HG03565 (cell line): ENCODE results near the gene SPSB4.

Experiments used
- ATAC-seq: cut with Tn5 transposase; IDR thresholded peaks from one replicate; pipeline ENCODE4 v1.9.1; 2021; ENCODE audit warnings: mild to moderate bottlenecking, moderate library complexity; ENCODE audit not compliant: unreplicated experiment

The SPSB4 gene

DNA sequence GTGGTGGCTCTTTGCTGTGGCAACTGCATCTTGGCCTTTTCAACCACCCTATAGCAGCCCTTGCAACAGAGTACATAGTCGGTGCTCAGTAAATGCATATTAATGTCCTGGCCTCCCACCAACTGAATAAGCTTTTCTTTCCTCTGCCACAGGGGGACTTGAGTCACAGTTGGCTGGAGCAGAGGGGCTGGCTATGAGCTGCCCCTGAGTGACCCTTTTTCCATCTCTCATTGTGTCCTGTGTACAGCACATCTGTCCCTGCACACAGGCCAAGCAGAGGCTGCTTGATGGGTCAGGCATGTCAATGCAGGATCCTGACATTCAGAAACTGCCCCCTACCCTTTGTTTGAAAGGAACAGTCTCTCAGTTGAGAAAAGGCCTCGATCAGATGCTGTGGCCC is 22.4 kb downstream of the SPSB4 start:
- no peak for ATAC-seq

DNA sequence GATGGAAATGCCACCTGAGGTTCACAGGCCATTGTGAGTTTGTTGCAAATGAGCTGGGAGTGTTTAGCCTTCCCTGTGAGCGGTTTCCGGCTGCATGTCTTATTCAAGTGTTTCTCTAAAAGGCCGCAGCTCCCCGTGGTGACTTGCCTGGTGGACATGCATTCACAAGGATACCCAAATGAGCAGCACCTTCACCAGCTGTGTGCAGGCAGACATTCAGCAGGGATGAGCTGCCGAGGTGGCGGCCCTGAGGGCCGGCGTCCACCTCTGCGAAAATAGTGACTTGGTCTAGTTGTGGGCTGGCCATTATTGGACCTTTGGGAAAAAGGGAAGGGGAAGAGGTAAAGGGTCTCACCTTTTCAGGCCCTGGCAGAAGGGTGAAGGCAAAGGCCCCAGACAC is 23.4 kb downstream of the SPSB4 start:
- ATAC-seq = no peak

DNA sequence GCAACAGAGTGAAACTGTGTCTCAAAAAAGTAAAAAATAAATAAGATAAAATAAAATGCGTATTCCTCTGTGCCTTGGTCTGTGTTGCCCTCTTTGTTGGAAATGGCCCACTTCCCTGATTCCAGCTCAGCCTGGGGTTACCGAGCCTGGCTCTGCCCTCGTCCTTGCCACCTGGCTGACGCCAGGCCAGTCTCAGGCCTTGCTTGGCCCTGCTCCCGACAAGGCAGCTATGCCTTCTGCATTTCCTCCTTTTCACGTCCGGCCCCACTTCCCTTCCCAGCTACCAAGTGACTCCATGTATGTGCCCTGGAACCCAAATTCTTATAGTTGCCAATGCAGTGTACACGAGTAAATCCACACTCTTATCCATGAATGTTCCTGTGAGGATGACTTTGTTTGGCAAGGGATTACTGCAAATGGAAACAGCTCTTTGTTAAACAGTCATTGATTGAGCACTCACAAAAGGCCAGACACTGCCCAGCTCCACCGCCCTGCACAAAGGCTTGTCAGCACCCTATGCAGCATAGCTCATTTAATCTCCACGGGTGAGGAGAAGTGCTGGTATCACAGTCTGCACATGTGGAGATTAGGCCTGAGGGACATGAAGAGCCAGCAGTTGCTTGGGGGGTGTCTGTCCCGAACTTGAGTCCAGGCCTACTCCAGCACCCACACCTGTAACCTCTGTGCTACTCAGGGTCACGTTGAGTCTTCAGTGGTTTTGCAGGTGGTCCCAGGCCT is 25.1 kb downstream of the SPSB4 start:
- no peak for ATAC-seq

DNA sequence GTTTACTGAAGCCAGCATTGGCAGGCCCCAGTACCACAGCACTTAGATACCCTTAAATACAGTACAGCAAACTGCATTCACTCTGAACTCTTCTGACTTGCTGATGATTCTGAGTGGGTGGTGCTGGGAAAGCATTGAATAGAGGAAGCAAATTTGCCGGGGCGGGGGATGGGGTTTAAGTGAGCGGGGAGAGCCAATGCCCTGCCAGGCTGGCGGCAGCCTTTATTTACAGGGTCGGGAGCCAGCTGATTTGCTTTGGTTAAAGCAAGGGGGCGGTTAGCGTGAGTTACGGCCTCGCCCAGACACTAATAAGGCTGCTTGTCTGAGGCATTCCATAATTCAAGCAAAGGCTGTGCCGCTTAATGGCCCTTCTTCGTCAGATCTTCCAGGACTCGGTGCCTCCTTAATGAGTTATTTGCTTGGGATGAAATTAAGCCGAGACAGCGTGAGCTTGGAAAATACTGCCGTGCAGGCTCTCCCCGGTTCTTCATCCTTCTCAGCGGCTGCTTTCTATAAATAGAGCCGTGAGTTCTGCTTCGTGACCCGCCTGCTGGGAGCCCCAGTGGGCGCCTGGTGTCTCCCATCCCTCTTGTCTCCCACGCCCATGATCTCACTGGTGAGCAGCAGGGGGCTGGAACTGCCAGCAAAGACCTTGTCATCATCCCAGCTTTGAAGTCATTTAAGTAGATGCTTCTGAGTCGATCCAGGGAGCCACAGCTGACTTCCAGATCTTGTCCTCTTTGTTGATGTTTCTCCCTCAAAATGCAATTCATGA is 25.8 kb downstream of the SPSB4 start:
- no peak for ATAC-seq

DNA sequence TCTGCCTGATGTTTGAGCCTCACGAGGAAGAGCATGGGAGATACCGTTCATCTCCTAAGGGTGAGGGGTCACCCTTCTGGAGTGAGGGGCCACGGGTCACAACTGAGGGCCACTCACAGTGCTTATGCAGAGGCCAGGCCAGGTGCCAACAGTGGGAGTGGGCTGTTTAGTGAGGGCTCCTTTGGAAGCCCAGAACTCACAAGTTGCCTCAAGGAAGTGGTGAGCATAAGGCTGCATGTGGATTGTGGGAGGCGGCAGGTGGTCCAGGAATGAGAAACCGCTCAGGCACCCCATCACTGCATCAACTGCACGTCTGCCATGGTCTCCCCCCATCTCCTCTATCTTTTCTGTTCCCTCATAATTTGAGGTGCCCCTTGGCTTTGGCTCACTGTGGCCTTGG is 26.5 kb downstream of the SPSB4 start:
- ATAC-seq = no peak

DNA sequence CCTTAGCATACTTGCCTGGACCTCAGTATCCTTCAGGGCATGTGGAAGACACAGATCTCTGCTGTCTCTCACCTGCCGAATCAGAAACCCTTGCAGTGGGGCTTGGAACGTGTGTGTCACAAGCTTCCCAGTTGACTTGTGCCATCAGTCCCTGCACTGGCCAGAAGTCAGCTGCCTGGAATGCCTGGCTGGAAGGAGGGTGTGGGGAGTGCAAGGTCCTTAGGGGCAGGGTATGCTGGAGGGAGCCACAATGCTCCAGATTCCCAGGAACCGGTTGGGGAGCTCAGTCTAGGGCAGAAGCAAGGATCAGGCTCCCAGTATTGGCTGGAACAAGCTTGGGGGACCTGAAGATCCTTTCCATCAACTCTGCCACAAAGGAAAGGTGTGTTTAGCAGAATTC is 27.1 kb downstream of the SPSB4 start:
- no peak for ATAC-seq

DNA sequence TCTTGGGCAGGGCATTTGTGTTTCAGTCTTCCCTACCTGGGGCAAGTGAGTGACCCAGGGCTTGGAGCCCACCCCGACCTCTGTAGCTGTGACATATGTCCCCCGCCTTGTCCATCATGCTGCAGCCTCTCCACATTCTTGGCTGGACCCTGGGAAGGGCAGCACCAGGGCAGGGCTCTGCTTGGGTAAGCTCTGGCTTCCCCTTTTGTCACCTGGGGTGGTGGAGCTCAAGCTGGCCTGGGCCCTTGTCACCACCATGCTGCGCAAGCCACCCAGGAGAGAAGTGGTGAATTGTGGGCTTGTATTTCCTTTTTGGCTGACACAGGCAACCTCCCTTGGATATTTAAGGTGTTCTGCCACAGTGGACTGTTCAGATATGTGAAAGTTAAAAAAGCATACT is 29.3 kb downstream of the SPSB4 start:
- ATAC-seq = no peak

DNA sequence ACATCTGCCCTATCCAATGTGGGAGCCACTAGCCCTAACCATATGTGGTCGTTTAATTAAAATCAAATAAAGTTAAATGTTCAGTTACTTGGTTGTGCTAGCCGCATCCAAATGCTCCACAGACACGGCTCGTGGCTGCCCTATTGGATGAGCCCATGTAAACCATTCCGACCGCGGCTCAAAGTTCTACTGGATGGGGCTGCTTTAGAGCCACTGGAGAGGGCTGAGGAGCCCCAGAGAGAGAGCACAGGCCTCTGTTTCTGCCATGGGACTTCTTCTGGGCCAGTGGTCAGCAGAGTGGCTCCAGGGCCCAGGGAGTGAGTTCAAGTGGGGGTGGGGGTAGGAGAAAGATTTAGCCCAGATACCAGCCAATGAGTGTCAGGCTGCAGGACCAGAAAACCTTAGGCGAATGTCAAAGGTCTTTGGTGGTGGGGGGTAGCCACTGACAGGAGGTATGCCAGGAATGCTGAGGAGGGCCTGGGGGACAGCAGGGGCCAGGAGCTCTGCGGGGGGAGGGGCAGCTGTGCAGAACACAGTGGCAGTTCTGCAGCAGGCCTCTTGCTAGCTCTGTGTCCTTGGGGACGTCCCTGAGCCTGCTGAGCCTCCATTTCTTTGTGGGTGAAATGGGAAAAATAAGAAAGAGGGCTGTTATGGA is 30.1 kb downstream of the SPSB4 start:
- no peak for ATAC-seq

DNA sequence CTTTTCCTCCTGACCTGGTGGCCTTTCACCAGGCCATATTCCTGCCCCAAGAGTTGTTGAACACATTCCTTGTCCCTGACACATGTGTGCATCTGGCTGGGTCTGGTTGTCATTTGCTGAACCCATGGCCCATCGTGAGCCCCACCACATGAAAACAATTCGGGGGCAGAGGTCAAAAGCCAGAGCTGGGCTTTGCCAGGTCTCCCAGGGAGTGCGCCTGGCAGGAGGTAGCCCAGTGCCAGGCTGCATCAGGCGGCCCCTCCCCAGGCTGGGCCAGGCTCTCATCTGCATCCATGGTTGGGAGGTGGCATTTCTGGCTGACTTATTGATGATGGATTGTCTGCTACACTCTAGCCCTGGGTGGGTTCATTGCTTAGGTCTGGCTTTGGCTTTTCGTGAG is 30.9 kb downstream of the SPSB4 start:
- no peak for ATAC-seq

DNA sequence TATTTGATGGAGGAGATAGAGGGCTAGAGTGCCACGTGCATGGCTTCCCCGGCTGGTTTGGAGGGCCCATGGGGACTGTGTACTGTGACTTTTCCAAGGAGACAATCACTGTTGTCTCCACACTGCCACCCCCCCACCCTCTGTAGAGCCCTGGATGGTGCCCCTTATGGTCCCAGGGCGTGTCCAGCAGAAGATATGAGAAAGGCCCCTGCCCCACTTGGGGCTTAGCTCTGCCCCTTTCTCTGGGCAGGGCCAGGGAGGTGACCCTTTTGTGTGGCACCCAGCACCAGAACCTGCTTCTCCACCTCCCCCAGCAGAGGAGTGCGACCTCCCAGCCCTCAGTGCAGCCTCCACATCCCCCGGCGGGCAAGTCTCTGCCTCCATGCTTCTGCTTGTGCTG is 32.1 kb downstream of the SPSB4 start:
- no peak for ATAC-seq

DNA sequence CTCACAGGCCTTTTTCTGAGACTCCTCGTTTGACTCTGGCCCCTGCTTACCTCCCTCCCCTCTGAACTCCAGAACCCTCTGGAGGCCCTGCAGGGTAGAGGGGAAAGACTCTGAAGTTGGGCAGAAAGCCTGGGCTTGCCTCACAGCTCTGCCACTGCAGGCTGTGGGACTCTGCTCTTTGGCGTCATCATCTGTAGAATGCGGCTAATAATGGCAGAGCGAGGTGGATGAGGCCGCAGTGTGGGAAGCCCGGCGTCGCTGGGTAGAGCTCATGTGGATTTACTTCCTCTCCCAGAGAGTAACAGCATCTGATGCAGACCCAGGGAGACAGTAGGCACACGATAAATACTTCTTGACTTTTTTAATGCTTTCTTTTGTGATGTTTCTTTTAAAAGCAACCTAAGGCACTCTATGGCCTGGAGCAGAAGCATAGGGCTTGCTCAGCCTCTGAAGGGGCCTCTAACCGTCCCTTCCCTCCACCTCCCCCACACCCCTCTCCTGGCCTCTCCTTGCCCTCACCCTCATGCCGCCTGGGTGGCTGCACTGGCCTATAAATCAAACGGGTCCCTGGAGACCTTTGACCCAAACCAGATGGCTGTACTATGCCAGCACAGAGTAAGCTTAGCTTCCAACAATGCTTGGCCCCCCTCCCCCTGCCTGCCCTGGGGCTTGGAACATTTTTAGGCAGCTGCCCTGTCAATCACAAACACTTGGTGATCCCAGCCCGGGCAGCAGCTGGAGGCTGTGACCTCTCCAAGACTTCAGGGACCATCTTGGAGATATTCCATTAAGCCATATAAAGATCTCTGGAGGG is 32.9 kb downstream of the SPSB4 start:
- no peak for ATAC-seq

DNA sequence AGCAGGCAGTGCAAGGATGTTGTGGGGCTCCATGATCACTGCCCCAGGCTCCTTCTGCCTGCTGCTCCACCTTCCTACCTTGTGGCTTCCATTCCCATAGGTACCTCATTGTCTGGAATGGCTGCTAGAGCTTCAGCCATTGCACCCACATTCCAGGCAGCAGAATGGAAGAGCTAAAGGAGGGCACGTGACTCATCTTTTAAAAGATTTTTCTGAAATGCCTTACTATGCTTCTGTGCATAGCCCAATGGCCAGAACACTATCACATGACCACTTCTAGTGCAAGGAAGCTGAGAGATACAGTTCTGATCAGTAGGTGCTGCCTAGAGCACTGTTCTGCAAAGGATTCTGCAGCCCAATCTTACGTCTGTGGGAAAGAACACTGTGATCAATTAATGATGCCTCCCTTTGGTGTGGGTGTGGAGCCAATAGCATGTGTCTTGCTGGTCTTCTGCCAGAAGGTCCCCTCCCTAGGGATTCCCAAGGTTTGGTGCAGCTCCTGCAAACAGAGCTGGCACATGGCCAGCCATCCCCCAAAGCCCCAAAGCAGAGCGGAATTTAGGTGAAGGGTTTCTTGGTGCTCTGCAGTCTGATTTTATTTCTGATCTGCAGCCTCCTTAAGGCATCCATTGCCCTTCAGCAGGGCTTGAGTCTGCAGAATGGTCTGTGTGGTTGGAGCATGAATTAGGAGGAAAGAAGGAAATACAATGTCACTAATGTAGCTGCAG is 34.4 kb downstream of the SPSB4 start:
- ATAC-seq = no peak

DNA sequence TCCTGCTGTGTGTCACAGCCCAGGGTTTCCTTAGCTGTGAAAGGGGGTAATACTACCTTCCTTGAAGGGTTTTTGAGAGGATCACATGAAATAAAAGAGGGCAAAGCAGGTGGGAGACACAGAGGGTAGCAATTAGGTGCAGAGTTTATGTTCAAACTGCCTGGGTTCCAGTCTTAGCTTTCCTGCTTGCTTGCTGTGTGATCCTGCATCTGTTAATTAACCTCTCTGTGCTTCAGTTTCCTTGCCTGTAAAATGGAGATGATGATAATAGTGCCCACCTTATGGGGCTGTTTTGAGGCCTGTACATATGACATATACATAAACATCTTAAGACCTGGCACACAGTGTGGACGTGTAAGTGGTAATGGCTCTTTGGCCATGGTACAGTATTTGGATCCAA is 35.0 kb downstream of the SPSB4 start:
- ATAC-seq = no peak

DNA sequence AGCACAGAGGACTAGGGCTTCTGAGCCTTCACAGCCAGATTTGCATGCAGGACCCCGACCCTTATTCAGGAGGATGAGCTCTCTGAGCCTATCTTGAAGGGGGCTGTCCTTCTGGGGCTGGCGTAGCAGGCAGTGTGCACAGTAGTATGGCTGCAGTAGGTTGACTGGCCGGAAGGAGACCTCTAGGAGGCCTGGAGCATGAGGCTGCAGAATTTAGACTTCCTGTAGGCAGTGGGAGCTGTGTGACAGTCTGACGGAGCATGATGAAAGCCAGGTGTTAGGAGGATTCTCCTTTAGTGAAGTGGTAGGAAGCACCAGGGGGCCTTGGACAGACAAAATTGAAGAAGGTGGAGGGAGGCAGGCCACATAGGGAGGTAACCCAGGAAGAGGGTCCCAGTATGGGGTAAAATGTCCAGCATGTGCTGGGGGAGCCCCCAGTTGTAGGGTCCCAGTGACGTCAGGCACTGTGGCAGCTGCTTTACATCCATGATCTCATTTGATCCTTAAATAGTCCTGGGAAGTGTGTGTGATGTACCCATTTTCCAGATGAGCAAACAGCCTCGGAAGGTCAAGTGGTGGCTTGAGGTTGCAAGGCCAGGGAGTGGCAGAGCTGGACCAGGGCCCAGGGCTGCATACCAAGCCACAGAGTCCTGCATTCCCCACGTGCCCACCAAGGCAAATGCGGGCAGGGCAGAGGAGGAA is 36.1 kb downstream of the SPSB4 start:
- no peak for ATAC-seq

DNA sequence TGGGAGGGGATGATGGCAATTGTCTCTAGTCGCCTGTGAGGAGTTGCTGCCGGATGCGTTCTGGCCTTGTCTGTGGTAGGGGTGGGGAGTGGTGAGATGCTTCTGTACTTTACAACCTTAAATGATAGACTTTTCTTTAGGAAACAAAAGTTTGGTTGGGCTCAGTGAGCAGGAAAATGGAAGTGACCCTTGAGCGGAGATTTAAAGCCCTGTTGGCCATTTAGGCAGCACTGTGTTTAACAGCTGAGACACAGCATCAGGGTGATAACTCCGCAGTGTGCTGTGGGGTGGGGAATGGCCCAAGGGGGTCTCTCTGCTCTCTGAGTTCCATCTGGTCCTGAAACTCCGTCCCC is 36.6 kb downstream of the SPSB4 start:
- no peak for ATAC-seq

DNA sequence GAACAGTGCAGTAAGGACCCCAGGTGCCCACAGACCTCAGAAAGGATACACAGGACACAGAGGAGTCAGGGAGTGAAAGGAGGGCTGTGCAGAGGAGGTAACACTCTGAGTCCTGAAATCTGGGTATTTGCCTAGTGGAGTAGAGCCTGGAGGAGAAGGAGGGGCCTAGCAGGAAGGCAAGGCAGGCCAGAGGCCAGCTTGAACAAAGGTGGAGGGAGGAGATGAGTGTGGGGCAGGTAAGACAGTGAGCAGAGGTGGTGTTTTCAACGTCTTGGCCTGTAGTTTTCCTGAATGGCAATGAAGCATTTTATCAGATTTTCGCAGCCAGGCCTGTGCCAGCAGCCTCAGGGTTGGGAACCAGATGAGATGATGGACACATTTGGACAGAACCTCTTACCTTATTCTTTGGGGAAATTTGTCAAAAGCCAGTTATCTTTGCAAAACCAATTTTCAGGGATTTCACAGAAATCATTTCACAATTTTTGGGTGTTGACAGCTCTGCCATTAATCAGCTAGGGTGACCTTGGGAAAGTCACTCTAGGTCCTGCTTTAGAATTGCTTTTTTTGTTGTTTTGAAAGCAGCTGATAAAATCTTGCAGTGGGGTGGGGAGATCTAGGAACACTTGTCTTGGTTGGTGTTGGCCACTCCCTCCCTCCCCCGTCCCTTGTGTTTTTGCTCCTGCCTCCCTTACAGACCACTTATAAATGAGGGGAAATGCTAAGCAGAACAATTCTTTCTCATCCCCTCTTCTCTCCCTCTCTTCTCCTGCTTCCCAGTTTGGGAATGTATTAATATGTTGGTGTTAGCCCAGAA is 38.4 kb downstream of the SPSB4 start:
- no peak for ATAC-seq

DNA sequence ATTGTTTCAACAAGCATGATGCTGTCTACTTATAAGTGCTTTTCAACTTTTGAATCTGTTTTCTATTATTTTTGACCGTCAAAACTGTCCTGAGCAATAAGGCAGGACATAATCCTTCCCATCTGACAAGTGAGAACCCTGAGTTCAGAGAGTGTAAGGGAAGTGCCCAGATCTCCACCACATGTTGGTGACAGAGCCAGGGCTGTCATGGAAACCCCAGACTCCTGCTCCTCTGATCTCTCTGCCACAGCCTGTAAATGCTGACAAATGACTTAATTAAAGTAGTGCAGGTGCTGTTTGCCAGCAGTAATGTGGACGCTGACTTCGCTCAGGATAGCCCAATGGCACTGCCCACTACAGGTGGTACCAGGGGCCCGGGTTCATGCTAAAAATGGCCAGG is 40.3 kb downstream of the SPSB4 start:
- no peak for ATAC-seq

DNA sequence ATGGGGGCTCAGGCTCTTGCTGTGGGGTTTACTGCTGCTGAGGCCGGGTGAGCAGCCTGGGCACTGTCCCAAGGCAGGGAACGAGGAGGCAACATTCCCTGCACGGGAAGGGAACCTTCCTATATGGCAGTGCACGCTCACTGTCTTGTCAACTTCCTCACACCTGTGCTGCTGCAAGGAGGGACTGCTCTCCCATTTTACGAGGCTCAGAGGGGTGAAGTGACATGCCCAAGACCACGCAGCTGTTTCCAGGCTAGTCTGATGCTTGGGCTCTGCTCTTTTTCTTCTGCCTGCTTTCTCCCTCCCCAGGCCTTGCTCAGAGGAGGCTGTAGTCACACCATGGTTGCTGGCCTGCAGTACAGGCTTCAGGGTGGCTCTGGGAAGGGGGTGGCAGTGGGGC is 41.5 kb downstream of the SPSB4 start:
- ATAC-seq = no peak

DNA sequence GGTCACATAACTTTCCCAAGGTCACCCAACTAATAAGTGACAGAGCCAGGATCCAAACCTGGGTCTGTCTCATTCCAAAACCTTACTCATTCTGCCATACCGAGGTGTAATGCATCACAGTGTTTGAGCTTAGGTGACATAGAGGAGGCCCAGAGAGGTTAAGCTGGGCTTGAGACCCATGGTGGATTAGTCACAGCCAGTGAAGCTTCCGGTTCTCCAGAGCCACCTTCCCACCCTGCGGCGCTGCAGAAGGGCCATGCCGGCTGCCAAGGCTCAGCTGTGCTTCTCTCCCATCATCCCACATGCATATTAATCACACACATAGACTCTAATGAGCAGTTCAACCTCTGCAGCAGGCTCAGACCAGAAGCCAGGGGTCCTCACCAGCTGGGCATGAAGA is 42.2 kb downstream of the SPSB4 start:
- no peak for ATAC-seq
